Ureter (tissue), 1 donor: Measurements from ENCODE around the gene ECEL1. TPM values are rescaled to one million over a fixed set of nuclear protein-coding genes. Genes with fewer than 3 reads are reported as not detected.

Experiments
- DNase-seq: peaks from one replicate; pipeline ENCODE4 v3.0.0-alpha.2; 2020; ENCODE audit warnings: low spot score
- total RNA-seq: library from RNA; stranded (reverse); gene quantifications from one replicate; pipeline ENCODE4 v1.2.4, GENCODE V29; 2023
- donor health status: DM: yes; HTN: yes; CAD: no.

Gene ECEL1
- total RNA-seq, 1 donor from 2014 or later: 0.39 TPM

DNA sequence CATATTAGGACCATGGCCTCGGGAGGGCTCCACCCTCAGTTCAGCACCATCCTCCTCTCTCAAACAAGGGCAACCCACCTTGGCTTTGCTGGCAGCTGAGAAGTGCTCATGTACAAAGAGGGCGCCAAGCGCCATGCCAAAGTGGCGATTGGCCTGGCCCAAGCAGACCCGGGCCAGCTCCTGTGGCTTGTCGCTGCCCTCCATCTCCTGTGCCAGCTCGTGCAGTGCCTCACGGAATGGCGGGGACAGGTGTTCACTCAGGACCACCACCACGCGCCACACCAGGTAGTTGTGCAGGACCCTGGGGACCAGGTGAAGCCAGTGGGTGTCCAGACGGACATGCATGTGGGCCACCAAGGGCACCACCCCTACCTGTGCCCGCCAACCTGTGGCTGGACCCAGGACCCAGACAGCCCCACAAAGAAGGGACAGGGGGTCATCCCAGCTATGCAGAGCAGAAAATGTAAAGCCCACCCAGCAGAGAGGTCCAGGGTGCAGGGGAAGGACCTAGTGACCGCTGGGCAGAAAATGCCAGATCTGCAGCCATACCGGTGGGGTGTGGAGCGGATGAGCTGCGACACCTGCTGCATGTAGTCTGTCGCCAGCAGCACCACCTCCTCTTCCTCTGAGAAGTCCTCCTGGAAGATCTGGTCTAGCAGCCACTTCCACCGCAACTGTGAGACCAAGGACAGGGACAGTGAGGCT is 3.6 kb downstream of the ECEL1 start:
- DNase-seq: no peak

DNA sequence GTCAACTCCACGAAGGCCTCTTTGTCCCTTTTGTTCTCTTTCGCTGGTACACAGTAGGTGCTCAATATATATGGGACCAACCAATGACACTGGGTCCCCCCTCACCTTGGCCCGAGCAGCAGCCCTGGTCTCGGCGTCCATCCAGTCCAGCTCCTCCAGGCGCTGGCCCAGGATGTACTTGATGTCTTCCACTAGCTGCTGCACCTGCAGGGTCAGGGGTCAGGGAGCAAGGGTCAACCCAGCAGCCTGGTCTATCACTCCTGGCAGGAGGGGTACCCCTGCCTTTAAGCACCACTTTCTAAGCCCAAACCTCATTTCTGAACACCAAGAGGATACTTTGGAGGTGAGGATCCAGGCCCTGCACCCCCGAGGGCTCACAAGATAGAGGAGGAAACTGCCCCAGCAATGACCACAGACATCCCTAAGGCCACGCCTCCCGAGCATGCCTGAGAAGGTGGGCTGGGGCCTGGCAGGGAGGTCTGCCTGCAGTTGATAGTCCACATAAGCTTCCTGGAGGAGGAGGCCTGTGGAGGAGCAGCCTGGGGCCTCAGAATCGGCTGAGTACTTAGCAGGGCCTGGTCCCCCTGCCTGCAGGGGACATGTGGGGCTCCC is 4.2 kb downstream of the ECEL1 start:
- DNase-seq: no peak

DNA sequence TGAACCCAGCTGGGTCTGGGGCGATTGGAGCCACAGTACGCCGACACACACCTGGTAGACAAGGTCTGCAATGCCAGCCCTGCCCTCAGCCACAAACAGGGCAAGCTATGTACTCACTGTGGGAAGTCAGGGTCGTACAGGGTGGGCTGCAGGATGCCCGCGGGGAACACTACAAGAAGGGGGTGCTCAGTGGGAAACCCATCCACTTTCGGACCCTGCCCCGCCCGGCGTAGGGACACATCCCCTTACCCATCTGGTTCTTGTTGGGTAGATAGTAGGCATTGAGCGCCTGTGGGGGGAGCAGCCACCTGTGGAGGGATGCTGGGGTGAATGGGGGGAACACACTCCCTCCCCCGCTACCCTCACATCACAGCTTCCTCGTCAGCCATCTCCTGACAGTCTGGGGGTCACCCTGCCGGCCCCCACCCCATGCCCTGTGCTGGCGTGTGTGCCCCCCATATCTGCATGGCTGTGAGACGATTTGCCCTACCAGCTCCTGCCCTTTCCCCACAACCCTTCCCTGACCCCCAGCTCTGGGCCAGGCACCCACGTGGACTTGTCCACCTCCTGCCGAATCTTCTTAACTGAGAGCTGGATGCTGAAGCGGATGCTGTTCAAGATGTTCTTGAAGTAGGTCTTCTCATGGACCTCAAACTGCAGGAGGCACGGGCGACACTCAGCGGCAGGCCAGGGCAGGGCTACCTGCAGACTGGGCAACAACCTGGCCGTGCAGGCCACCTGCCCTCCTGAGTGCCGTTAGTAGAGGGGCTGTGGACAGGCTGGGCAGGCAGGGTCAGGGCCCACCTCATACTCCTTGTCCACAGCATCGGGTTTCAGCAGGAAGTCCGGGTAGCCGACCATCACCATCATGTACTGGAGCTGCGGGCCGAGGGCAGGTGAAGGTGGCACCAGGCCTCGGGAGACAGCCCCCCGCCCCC is 5.1 kb downstream of the ECEL1 start:
- no peak for DNase-seq

DNA sequence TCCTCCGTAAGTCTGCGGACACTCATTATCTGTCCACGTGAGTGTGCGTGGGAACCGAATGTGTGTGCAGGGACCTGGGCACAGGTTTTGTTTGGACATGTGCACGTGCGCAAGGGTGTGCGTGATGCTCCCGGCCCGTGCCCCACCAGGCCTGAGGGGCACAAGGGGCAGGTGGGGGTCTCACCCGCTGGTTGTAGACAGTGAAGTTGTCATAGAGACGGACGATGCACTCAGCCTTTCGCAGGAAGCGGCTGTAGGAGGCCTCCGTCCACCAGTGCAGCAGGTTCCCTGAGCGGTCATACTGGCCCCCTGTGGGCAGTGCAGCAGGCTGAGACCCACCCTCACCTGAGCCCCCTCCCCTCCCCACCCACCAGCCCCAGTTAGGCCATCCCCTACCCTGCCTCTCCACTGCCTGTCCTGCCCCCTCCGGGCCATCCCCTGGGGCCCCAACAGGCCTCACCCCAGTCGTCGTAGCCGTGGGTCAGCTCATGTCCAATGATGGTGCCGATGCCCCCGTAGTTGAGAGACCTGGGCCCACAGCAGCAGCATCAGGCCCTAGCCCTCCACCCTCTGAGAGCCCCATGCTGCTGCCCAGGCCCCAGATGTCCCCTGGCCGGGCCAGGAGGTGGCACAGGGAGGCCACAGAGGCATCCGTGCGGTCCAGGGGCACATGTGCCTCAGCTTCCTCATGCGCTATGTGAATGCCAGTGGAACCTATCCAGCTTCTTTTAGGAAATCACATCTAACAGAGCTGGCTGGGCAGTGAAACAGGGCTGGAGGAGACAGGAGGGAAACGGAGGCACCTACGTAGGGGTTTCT is 6.1 kb downstream of the ECEL1 start:
- no peak for DNase-seq

DNA sequence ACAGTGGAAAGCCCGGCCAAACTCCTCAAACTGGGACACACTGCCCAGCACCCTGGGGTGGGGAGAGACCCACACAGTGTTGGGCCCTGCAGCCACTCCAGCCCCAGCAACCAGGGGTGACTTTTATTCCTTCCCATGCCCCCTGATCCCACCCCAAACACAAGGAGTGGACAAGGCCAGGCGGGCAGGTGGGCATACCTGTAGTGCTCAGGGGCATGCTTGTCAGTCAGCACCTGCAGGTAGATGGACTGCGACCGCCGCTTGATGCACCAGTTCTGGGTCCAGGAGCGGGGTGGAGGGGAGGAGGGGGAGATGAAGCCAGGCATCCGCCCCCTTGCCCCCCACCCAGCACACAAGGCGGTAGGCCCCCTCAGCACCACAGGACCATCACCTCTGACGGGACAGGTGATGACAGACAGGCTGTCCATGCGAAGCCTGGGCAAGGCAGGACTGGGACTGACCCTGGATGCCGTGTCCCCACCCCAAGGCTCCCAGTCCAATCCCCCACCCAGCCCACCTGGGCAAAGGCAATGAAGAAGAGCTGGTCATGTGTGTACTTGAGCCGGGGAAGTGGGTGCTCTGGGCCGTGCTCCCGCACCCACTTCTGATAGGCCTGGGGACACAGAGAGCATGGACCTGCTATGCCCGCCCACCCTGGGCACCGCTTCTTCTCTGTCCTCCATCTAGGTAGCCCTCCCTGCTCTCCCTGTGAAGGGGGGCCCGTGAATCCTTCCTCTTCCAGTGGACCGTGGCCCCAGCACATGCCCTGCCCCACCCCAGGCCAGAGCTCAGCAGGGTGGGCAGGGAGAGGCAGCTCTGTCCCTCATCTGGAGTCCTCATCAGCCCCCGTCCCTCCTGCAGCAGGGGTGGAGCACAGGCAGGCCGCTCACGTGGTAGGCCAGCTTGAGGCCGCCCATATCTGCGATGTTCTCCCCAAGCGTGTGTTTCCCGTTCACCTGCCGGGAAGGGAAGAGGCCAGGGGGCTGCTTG is 7.1 kb downstream of the ECEL1 start:
- DNase-seq: no peak

DNA sequence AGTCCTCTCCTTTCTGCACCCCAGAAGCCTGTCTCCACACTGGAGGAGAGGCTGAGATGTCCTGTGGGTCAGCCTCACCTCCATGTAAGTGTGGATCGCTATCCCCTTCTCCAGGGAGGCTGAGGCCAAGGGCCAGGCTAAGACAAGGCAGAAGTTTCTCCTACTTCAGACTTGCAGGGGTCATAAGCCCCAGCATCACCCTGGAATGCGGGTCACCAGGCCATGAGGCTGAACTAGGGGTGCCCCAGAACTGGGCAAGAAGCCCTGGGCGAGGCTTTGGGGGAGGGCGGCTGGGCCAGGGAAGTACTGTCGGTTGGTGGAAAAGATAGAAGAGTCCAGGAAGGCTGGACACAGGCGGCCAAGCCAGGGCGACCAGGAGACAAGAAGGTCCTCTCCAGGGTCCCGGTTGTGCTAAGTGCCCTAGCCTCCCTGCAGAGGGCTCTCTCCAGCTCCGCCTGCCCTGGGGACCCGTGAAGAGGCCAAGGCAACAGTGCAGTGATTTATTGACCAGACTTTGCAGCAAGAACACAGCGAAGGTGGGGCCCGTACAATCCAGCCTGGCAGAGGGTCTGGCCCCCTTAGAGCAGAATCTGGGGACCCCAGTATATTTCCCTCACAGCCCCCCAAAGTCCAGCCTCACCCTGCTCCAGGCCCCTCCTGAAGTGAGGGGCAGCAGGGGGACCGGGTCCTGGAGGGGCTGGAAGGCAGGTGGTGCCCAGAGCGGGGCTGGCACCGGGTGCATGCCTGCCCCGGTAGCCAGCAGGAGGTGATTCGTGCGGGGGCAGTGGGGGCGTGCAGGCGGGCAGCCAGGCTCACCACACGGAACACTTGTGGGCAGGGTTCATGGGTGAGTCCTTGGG is 8.1 kb downstream of the ECEL1 start:
- DNase-seq: no peak

DNA sequence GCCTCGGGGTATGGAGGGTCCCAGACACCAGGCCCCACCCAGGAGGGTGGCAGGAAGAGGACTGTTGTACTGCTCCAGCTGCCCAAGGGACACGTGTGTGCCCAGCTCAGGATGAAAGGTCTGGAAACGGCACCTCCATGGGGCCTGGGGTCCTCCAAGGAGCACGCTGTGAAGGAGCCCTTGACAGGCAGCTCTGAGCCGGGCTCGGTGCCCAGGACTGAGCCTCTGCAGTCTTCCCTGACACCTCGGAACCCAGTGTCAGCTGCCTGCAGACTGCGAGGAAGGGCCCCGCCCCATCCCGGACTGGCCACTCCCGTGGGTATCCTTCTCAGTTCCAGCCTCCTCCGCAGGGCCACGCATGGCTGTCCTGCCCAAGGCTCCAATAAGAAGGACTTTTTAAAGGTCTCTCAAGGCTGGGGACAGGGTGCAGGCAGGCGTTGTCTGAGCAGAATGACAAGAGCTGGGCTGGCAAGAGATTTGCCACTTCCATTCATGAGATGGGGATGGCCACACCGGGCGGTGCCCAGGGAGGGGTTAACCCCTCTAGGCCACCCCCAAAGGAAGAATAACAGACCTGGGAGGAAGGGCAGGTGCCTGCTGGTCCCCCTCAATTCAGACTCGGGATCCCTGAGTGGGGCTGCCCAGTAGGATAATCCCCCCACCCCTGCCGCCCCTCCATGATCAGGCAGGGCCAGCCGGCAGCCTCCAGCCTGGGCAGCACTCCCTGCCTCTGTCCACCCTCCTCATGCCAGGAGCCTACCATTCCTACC is 8.9 kb downstream of the ECEL1 start:
- no peak for DNase-seq

DNA sequence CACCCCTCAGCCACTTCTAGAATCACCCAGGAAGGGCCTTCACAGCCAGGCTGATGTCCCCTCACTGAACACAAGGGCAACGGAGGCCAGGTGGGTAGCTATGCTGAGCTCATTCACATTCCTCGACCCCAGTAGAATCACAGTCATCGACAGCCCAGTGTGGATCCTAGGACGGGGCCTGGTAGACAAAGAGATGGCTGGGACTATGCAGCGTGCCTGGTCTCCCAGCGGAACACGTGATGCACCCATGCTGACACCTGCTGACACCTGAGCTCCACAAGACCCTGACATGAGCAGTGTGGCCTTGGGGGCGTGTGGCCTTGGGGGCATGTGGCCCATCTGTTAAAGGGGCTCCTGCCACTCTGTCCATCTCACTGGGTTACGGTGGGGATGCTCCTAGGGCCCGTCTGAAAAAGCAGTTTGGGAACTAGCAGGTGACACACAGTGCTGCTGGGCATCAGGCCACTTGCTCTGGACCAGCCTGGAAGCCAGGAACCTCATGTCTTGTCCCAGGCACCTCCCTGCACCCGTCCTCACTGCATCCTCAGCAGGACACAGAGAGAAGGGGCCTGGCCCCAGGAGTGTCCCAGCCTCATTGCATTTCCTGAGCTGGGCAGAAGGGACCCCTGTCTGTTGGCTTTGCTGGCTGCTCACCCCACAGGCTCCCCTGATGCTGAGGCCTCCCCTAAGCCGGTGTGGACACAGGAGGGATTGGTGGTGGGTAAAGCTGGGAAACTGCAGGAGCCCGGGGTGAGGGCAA is 9.7 kb downstream of the ECEL1 start:
- no peak for DNase-seq

DNA sequence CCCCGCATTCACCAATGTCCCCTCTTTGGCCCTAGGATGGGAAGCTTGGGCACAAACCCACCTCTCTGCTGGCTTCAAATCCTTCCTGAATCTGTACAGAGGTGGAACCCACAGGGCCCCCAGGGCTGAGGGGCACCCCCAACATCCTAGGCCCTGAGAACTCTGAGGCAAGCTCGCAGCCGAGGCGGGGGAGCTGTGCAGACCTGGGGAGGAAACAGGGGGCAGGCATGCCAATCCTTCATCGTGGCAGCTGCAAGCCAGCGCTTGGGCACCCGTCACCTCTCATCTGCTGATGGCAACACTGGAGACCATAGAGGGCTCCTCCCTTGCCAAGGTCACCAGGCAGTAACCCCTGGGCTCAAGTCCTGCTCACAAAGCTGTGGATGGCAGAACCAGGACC is 10.8 kb downstream of the ECEL1 start:
- DNase-seq: no peak

DNA sequence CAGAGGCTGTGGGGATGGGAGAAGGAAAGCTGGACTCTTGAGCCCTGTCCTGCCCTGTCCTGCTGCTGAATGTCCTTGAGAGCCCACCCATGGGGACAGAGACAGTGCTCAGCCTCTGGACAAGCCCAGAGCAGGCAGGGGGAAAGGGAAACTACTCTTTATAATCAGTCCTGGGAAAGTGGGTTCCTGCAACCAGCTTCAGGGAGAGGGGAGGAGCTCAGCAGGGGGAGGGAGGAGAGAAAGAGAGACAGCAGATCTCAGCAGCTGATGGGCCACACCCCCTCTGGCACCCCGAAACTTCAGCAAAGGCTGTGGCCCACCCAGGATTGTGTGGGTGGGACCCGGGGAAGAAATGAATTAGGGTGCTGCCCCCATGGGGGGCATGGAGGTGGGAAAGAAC is 11.6 kb downstream of the ECEL1 start:
- no peak for DNase-seq

DNA sequence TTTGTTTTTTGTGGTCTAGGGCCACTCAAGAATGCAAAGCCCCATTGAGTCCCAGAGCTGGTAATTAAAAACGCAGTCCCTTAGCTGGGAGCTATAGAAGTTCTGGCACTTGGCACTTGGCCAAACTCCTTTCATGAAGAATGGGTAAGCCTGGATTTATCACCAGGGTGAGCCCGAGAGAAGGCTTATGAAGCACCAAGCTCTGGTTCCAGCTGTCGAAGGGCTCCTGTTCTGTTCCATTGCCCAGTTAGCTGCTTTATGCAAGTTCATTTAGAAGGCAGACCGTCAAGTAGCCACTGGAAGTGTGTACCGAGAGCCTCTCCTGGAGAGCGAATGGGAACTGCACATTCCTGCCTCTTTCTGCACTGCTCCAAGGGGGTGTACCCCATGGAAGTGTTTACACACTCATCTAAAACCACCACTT is 14.2 kb downstream of the ECEL1 start:
- DNase-seq: no peak

DNA sequence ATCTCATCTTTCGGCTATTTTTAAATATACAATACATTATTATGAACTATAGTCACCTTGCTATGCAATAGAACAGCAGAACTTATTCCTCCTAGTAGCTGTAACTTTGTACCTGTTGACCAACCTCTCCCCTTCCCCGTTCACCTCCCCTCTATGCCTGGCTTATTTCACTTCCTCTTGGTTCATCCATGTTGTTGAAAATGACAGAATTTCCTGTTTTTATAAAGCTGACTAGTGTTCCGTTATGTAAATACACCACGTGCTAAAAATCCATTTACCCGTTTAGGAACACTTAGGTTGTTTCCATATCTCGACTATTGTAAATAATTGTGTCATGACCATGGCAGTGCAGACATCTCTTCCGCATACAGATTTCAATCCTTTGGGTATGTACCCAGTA is 21.4 kb downstream of the ECEL1 start:
- DNase-seq: no peak

DNA sequence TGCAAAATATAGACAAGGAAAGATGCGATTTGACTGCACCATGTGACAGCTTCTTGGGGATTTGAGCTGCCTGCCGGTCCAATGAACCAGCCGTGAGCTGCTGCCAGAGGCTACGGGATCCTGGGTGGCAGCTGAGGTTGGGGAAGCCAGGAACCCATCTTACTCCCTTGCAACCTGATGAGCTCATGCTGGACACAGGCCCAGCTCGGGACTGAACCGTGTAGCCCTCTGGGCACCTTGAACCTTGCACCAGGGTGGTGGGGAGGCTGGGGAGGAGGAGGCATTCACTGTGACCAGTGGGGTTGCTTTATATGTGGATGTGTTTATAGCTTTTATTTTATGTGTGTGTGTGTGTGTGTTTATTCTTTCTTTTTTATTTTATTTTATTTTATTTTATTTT is 22.6 kb downstream of the ECEL1 start:
- DNase-seq: no peak

DNA sequence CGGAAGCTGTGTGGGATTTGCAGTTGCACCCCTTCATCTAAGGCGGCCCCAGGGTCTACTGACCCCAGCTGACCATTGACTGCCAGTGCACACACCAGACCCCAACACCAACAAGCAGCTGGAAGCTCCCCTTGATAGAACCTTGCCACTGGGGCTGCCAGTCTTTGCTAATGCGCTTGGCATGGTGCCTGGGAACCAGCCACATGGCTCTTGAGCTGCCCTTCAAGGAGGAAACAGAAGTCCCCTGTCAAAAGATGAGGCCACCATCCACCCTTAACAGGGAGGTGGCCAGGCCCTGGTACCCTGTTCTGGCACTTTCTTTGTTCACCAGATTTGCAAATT is 23.1 kb downstream of the ECEL1 start:
- no peak for DNase-seq

DNA sequence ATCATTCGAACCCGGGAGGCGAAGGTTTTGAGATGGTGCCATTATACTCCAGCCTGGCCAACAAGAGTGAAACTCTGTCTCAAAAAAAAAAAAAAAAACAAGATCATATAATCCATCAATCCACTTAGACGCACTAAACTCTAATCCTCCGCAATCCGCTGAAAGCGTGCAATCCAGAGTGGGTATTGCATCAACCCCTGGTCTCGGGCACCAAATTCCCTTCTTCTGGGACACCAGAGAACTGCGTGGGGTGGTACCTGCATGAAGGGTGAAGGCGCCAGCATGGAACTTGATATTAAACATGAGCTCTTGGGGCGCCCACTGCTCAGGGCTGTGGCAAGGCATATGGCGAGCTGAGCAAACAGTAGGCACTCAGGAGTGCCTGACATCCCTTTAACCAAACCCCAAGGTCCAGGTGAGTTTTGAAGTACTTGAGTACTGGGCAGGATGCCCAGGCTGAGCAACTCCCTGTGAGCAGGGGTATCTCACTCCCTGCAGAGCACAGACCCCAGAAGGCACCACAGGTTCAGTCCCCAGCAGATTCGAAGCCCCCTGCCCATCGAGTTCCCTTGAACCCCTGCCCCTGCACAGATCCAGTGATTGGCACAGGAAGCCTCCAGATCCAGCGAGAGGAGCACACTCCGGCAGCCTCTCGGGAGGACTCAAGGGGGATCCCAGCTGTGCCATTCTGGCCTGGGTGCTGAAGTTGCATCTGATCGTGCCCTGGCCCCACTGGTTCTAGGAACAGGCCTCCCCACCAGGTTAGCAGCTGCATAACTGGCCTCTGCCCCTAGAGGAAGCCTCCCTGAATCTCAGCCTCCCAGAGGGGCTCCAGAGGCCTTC is 23.7 kb downstream of the ECEL1 start:
- DNase-seq: no peak

DNA sequence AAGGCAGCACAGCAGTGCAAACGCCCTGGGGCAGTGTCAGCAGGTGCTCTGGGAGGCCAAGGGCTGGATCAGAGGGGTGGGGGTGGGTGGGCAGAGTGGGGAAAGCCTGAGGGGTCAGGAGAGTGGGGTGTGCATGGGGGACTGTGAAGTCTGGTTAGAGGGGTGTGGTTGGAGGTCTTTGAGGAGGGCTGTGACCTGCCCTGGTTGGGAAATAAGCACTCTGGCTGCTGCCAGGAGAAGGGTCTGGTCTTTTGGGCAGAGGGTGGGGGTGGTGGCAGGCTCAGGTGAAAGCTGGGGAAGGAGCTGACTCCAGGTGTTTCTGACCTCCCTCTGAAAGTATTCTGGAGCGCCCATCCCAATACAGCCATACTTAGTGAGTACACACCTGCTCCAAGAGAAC is 27.5 kb downstream of the ECEL1 start:
- no peak for DNase-seq

DNA sequence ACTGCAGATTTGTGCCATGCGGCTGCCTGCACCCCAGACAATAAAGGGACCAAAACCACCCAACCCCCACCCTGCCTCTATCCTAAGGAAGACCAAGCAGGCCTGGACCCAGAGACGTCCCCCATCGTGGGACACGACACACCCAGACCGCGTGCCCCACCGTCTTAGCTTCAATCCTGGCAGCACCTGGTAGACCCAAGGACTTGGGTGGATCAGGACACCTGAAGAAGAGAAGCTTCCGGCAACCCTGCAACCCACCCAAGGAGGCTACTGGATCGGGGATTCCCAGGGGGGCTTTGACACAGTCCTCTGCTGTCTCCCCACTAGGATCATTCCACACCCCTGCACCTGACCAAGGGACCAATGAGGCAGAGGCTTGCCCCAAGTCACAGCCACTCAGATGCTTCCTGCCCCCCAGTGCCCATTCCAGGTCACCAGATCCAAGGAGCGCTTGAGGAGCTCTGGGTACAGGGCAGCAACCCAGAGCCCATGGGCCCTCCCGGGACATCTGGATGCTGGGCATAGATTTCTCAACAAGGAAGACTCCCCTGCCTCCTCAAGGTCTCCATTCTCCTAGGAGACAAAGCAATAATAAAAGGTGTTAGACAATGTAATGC is 28.1 kb downstream of the ECEL1 start:
- no peak for DNase-seq
